Measurements from ENCODE around the gene ROGDI. TPM values are rescaled to one million over a fixed set of nuclear protein-coding genes. Genes with fewer than 3 reads are reported as not detected.

Gene ROGDI
- total RNA-seq, 2 experiments from 2014 or later, result 3.0 to 3.2 TPM

- no peaks in the 10 kb centered on the region for H3K9me3 Mint-ChIP-seq
- no peak for DNase-seq
- H3K27ac Mint-ChIP-seq, result peak overlapping the region; percentile 88
- peaks cover 2% of the 10 kb centered on the region for H3K36me3 Mint-ChIP-seq
- H3K27me3 Mint-ChIP-seq, result no peaks in the 10 kb centered on the region
- H3K4me1 Mint-ChIP-seq, result peaks cover 27% of the 10 kb centered on the region
- no peak overlapping the region for H3K4me3 Mint-ChIP-seq
Measured at GRCh38 chr16:4748682-4749411, 53.6 kb downstream of the ROGDI start.

- Mint-ChIP-seq H3K27me3 (no peaks in the 10 kb centered on the region), H3K4me3 (peak overlapping the region; percentile 35), H3K36me3 (peaks cover 2% of the 10 kb centered on the region), H3K27ac (peak overlapping the region; percentile 88), H3K9me3 (no peaks in the 10 kb centered on the region), H3K4me1 (peaks cover 33% of the 10 kb centered on the region)
- DNase-seq, result no peak
Measured at GRCh38 chr16:4747906-4748681, 54.3 kb downstream of the ROGDI start.

- H3K36me3 Mint-ChIP-seq, result peaks cover 2% of the 10 kb centered on the region
- no peak overlapping the region for H3K4me3 Mint-ChIP-seq
- peak; percentile 18 for DNase-seq
- H3K9me3 Mint-ChIP-seq, result no peaks in the 10 kb centered on the region
- peak overlapping the region; percentile 88 for H3K27ac Mint-ChIP-seq
- H3K4me1 Mint-ChIP-seq, result peaks cover 39% of the 10 kb centered on the region
- H3K27me3 Mint-ChIP-seq, result no peaks in the 10 kb centered on the region
Measured at GRCh38 chr16:4746991-4747574, 55.4 kb downstream of the ROGDI start.

Other genes starting within 250 kb of the ROGDI start
- gene C16orf96, start 246.3 kb downstream of the ROGDI start, total RNA-seq, result under 1 TPM; 0.08 to 0.20 TPM
- gene UBALD1, start 187.7 kb downstream of the ROGDI start, total RNA-seq, result 10 to 100 TPM; 21.3 to 25.4 TPM
- 10 to 100 TPM; 63.7 to 64.3 TPM for gene MGRN1, start 177.8 kb downstream of the ROGDI start, total RNA-seq
- 10 to 100 TPM; 26.5 to 29.1 TPM for gene NUDT16L1, start 109.1 kb downstream of the ROGDI start, total RNA-seq
- 10 to 100 TPM; 12.1 to 16.1 TPM for gene ANKS3, start 68.4 kb downstream of the ROGDI start, total RNA-seq
- gene DNAAF8, start 68.1 kb downstream of the ROGDI start, total RNA-seq, result under 1 TPM; 0.10 to 0.62 TPM
- gene ZNF500, start 35.5 kb downstream of the ROGDI start, total RNA-seq, result 1 to 10 TPM; 7.5 to 9.3 TPM
- not detected for gene SEPTIN12, start 14.3 kb downstream of the ROGDI start, total RNA-seq
- gene SMIM22, start 7.3 kb downstream of the ROGDI start, total RNA-seq, result not detected
- gene GLYR1, start 44.7 kb upstream of the ROGDI start, total RNA-seq, result 10 to 100 TPM; 89.4 to 90.0 TPM
- gene UBN1, start 44.8 kb upstream of the ROGDI start, total RNA-seq, result 10 to 100 TPM; 30.1 to 30.7 TPM
- gene PPL, start 134.5 kb upstream of the ROGDI start, total RNA-seq, result not detected
- gene SEC14L5, start 155.7 kb upstream of the ROGDI start, total RNA-seq, result under 1 TPM; 0.04 to 0.10 TPM
- 10 to 100 TPM; 14.7 to 16.4 TPM for gene NAGPA, start 231.3 kb upstream of the ROGDI start, total RNA-seq